Measurements from ENCODE around the gene OR2W3. TPM values are rescaled to one million over a fixed set of nuclear protein-coding genes. Genes with fewer than 3 reads are reported as not detected.

Gene OR2W3
- not detected for total RNA-seq (2021; ENCODE audit: unreplicated experiment)
- not detected in 2 replicates for polyA plus RNA-seq (2012)
- not detected for Bru-seq, nascent RNA
- BruChase-seq, experiment 1, labeled RNA remaining after a 6-hour chase: not detected
- not detected for BruChase-seq, experiment 2, labeled RNA remaining after a 2-hour chase
- long read RNA-seq: 0 reads

DNA sequence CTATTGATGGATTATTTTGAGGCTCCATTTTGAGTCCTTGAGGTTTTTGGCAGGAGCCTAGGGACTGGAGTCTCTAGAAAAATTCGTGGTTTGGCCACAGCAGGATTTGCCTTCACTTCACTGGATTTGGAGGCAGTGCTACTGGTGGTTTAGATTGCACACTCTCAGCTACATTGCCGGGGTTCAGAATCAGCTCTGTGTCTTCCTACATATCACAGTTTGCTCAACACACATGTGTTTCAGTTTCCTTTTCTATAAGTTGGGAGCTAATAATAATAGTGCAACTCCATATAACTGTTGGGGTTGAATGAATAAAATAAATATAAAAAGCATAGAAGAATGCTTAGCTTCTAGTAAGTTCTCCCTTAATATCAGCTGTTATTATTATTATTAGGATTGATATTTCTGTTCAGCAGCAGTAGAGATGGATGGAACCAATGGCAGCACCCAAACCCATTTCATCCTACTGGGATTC is at the start of gene OR2W3:
TSS of gene OR2W3 (plus strand) at position 425 of the 475 bp plus-strand sequence. CDS start at position 425, 0 bp downstream.
- POLR2A ChIA-PET: no interaction called here
- intact Hi-C loops (cut with micrococcal nuclease): no loop called here
- no peaks in the 10 kb centered on the region for H4K20me1 ChIP-seq (ENCODE audit: insufficient read depth)
- H3K27ac ChIP-seq (ENCODE audit: low read depth, low read length): no peak within 1 kb of the TSS
- RAD21 ChIA-PET (ENCODE audit: low non-redundant PET in 1 of 2, low total read pairs in 2 of 2, uncharacterized antibody in 2 of 2, unreplicated experiment in 2 of 2): no interaction called here
- peaks cover 0 to 9% of the 10 kb centered on the region in 2 experiments; a peak in 1 of 4 replicates for H3K9me3 ChIP-seq (ENCODE audit: control insufficient read depth in 1 of 2, insufficient read depth in 1 of 2, low read depth in 1 of 2, low read length in 2 of 2)
- TF ChIP-seq ZFX (IDR thresholded peaks at IDR 0.05) (no peak), SRF (IDR thresholded peaks at IDR 0.05; ENCODE audit: low read depth) (no peak), POLR2A (IDR thresholded peaks at IDR 0.05; ENCODE audit: borderline replicate concordance, extremely low read depth, insufficient read depth, insufficient read length) (no peak), SP1 (IDR thresholded peaks at IDR 0.05; ENCODE audit: low read depth) (no peak), YY1 (IDR thresholded peaks at IDR 0.05; ENCODE audit: extremely low read depth, insufficient replicate concordance, low read depth, low read length) (no peak), POLR2AphosphoS5 (IDR thresholded peaks at IDR 0.05; ENCODE audit: low read depth, low read length) (no peak)
- TF ChIP-seq, protein P1, sequence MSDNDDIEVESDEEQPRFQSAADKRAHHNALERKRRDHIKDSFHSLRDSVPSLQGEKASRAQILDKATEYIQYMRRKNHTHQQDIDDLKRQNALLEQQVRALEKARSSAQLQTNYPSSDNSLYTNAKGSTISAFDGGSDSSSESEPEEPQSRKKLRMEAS (IDR thresholded peaks at IDR 0.05): no peak
- H3K9me2 ChIP-seq (ENCODE audit: insufficient read depth): no peaks in the 10 kb centered on the region
- no peak within 1 kb of the TSS for H3K4me3 ChIP-seq (replicated peaks in 1 of 2; ENCODE audit: low read depth in 1 of 2, low read length in 2 of 2)
- H3K36me3 ChIP-seq (ENCODE audit: control insufficient read depth in 1 of 2, insufficient read depth in 2 of 2, low read length in 2 of 2): no peaks in the 10 kb centered on the region
- no peak within 1 kb of the TSS for H3K4me2 ChIP-seq (ENCODE audit: low read length)
- no peak for DNase-seq (ENCODE audit: low read depth, low spot score)
- CTCF ChIA-PET: no interaction called here
- H3K27me3 ChIP-seq (ENCODE audit: insufficient read depth, low read length): no peaks in the 10 kb centered on the region
- BruUV-seq (replicated peaks): no TSS peak
- H3K79me2 ChIP-seq (ENCODE audit: insufficient read depth, low read length): no peaks in the 10 kb centered on the region
- no peak within 1 kb of the TSS for H3K9ac ChIP-seq (ENCODE audit: low read length)
- no peak for ATAC-seq
- H3K4me1 ChIP-seq (ENCODE audit: control insufficient read depth in 1 of 2, insufficient read depth in 2 of 2, low read length in 2 of 2): no peaks in the 10 kb centered on the region
- H2AFZ ChIP-seq (ENCODE audit: low read depth, low read length, poor library complexity, severe bottlenecking): no peak within 1 kb of the TSS

DNA sequence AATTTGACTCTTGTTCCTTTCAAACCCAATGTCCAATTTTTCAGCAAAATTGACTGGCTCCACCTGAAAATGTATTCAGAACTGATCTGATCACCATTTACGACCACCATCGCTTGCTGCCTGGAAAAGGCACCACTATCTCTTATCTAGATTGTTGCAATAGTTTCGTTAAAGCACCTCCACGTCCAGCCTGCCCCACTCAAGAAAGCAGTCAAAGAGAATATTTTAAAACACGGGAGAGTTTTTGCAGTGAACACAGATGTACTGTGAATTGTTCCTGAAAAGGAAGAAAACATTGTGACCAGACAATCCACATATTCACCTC is 49.7 kb upstream of the OR2W3 start:
- H3K79me2 ChIP-seq (ENCODE audit: insufficient read depth, low read length): no peaks in the 10 kb centered on the region
- POLR2A ChIA-PET: no interaction called here
- H3K9me3 ChIP-seq (ENCODE audit: control insufficient read depth in 1 of 2, insufficient read depth in 1 of 2, low read depth in 1 of 2, low read length in 2 of 2): peaks cover 10 to 11% of the 10 kb centered on the region in 2 experiments; a peak in 2 of 4 replicates
- H3K36me3 ChIP-seq (ENCODE audit: control insufficient read depth in 1 of 2, insufficient read depth in 2 of 2, low read length in 2 of 2): no peaks in the 10 kb centered on the region
- no peak for ATAC-seq
- H3K9me2 ChIP-seq (ENCODE audit: insufficient read depth): no peaks in the 10 kb centered on the region
- CTCF ChIA-PET: no interaction called here
- DNase-seq (ENCODE audit: low read depth, low spot score): no peak
- intact Hi-C loops (cut with micrococcal nuclease): no loop called here
- H3K4me1 ChIP-seq (ENCODE audit: control insufficient read depth in 1 of 2, insufficient read depth in 2 of 2, low read length in 2 of 2): no peaks in the 10 kb centered on the region
- no peaks in the 10 kb centered on the region for H3K27me3 ChIP-seq (ENCODE audit: insufficient read depth, low read length)
- H2AFZ ChIP-seq (ENCODE audit: low read depth, low read length, poor library complexity, severe bottlenecking): no peak overlapping the region
- no peak overlapping the region for H3K9ac ChIP-seq (ENCODE audit: low read length)
- no peaks in the 10 kb centered on the region for H4K20me1 ChIP-seq (ENCODE audit: insufficient read depth)
- no peak overlapping the region for H3K27ac ChIP-seq (ENCODE audit: low read depth, low read length)
- TF ChIP-seq POLR2AphosphoS5 (IDR thresholded peaks at IDR 0.05; ENCODE audit: low read depth, low read length): no peak
- no peak for TF ChIP-seq EZH2 (IDR thresholded peaks at IDR 0.05)
- no peak for TF ChIP-seq JUND (IDR thresholded peaks at IDR 0.05)
- no peak for TF ChIP-seq CBX3 (IDR thresholded peaks at IDR 0.05; ENCODE audit: low read depth)
- no peak for TF ChIP-seq TCF7L2 (IDR thresholded peaks at IDR 0.05; ENCODE audit: borderline replicate concordance, extremely low read depth, insufficient read depth, insufficient read length)
- TF ChIP-seq, protein P2, sequence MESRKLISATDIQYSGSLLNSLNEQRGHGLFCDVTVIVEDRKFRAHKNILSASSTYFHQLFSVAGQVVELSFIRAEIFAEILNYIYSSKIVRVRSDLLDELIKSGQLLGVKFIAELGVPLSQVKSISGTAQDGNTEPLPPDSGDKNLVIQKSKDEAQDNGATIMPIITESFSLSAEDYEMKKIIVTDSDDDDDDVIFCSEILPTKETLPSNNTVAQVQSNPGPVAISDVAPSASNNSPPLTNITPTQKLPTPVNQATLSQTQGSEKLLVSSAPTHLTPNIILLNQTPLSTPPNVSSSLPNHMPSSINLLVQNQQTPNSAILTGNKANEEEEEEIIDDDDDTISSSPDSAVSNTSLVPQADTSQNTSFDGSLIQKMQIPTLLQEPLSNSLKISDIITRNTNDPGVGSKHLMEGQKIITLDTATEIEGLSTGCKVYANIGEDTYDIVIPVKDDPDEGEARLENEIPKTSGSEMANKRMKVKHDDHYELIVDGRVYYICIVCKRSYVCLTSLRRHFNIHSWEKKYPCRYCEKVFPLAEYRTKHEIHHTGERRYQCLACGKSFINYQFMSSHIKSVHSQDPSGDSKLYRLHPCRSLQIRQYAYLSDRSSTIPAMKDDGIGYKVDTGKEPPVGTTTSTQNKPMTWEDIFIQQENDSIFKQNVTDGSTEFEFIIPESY (IDR thresholded peaks at IDR 0.05; ENCODE audit: extremely low read depth, insufficient replicate concordance, low read length): no peak
- TF ChIP-seq EZH2phosphoT487 (IDR thresholded peaks at IDR 0.05; ENCODE audit: borderline replicate concordance): no peak
- TF ChIP-seq EGR1 (IDR thresholded peaks at IDR 0.05; ENCODE audit: low read depth): no peak
- TF ChIP-seq, protein P1 (IDR thresholded peaks at IDR 0.05): no peak
- no peak overlapping the region for H3K4me2 ChIP-seq (ENCODE audit: low read length)
- RAD21 ChIA-PET (ENCODE audit: low non-redundant PET in 1 of 2, low total read pairs in 2 of 2, uncharacterized antibody in 2 of 2, unreplicated experiment in 2 of 2): no interaction called here
- no TSS peak for BruUV-seq (replicated peaks)
- H3K4me3 ChIP-seq (replicated peaks in 1 of 2; ENCODE audit: low read depth in 1 of 2, low read length in 2 of 2): no peak overlapping the region

Data from HCT116 (cell line).